ENCODE results near the gene NWD2.

- TF ChIP-seq CTCF (IDR thresholded peaks at IDR 0.05) (no peak), POLR2A (IDR thresholded peaks at IDR 0.05) (no peak)
These were observed 231.7 kb downstream of the NWD2 start for GRCh38 chr4:37476256-37476655.
